GM23338 (cell line): ENCODE results near the gene SOX13. TPM values are rescaled to one million over a fixed set of nuclear protein-coding genes. Genes with fewer than 3 reads are reported as not detected.

ENCODE experiments used
- ATAC-seq: fragments of 200-7000 bp; cut with Tn5 transposase; 3 replicates; pipeline ENCODE4 v1.9.1; 2020
- DNase-seq: peaks from one replicate; pipeline ENCODE4 v3.0.0-alpha.2; 2015; ENCODE audit warnings: low spot score
- H2AFZ ChIP-seq: fragments of 200-600 bp; sonication (generic); 2 replicates; pipeline ENCODE4 v1.8.0; 2016; ENCODE audit warnings: antibody characterized with exemption, mild to moderate bottlenecking, moderate library complexity
- H3F3A ChIP-seq: fragments of 200-600 bp; sonication (generic); replicated peaks from 2 replicates; pipeline ENCODE4 v1.8.0; 2017; ENCODE audit warnings: antibody characterized with exemption, mixed run types, low read depth
- H3K27ac ChIP-seq: fragments of 200-600 bp; sonication (generic); 2 replicates; pipeline ENCODE4 v1.6.1; 2016; ENCODE audit warnings: low read depth
- H3K27me3 ChIP-seq: fragments of 200-600 bp; sonication (generic); 2 replicates; pipeline ENCODE4 v1.8.0; 2016; ENCODE audit warnings: mild to moderate bottlenecking, mixed run types, moderate library complexity; ENCODE audit not compliant: insufficient read depth
- H3K36me3 ChIP-seq: fragments of 200-600 bp; sonication (generic); 2 replicates; pipeline ENCODE4 v1.8.0; 2016; ENCODE audit warnings: mild to moderate bottlenecking; ENCODE audit not compliant: insufficient read depth
- H3K4me1 ChIP-seq: fragments of 200-600 bp; sonication (generic); 2 replicates; pipeline ENCODE4 v1.8.0; 2016; ENCODE audit warnings: mild to moderate bottlenecking, moderate library complexity; ENCODE audit not compliant: insufficient read depth
- H3K4me2 ChIP-seq: fragments of 200-600 bp; sonication (generic); 2 replicates; pipeline ENCODE4 v1.7.1; 2017; ENCODE audit warnings: mixed run types
- H3K4me3 ChIP-seq: fragments of 200-600 bp; sonication (generic); 2 replicates; pipeline ENCODE4 v1.6.1; 2016; ENCODE audit warnings: mixed run types
- H3K79me2 ChIP-seq: fragments of 200-600 bp; sonication (generic); replicated peaks from 2 replicates; pipeline ENCODE4 v1.8.0; 2017; ENCODE audit warnings: mild to moderate bottlenecking; ENCODE audit not compliant: insufficient read depth
- H3K9me2 ChIP-seq: fragments of 200-600 bp; sonication (generic); 2 replicates; pipeline ENCODE4 v1.8.0; 2017; ENCODE audit not compliant: insufficient read depth
- H4K20me1 ChIP-seq: fragments of 200-600 bp; sonication (generic); replicated peaks from 2 replicates; pipeline ENCODE4 v1.8.0; 2017; ENCODE audit warnings: mild to moderate bottlenecking; ENCODE audit not compliant: insufficient read depth
- H3K27ac Mint-ChIP-seq: 2 replicates; pipeline ENCODE4 v1.8.0; 2020; ENCODE audit warnings: inconsistent platforms, mild to moderate bottlenecking, moderate library complexity, mixed read lengths
- H3K27me3 Mint-ChIP-seq: 3 replicates; pipeline ENCODE4 v1.8.0; 2022; ENCODE audit warnings: low read depth, mild to moderate bottlenecking, moderate library complexity, mixed read lengths, inconsistent platforms; ENCODE audit not compliant: insufficient read depth, poor library complexity
- H3K36me3 Mint-ChIP-seq: 3 replicates; pipeline ENCODE4 v1.8.0; 2021; ENCODE audit warnings: low read depth, mild to moderate bottlenecking, inconsistent platforms, moderate library complexity, mixed read lengths
- H3K4me1 Mint-ChIP-seq: 3 replicates; pipeline ENCODE4 v1.8.0; 2020; ENCODE audit warnings: mild to moderate bottlenecking, inconsistent platforms, mixed read lengths
- H3K4me3 Mint-ChIP-seq: 3 replicates; pipeline ENCODE4 v1.8.0; 2021; ENCODE audit warnings: moderate library complexity, mild to moderate bottlenecking, inconsistent platforms, mixed read lengths
- H3K9me3 Mint-ChIP-seq: 3 replicates; pipeline ENCODE4 v1.8.0; 2020; ENCODE audit warnings: moderate library complexity, mild to moderate bottlenecking, inconsistent platforms, mixed read lengths
- CREB1 ChIP-seq: fragments of 250-450 bp; sonication (Bioruptor Pico); IDR thresholded peaks from 2 replicates; pipeline ENCODE4 v1.5.0; 2020; ENCODE audit warnings: low read depth, mild to moderate bottlenecking, moderate library complexity
- CTCF ChIP-seq, 2 experiments: fragments of 200-600 bp in 1 of 2; sonication (generic) in 1 of 2; conservative IDR thresholded peaks; 2 replicates each; pipeline versions ENCODE4 v1.5.1 to v1.6.1; 2016 to 2017; ENCODE audit warnings: antibody characterized with exemption in 2 of 2, low read depth in 2 of 2, mild to moderate bottlenecking in 2 of 2, moderate library complexity in 1 of 2
- ETS1 ChIP-seq: IDR thresholded peaks from 2 replicates; pipeline ENCODE4 v1.6.1; 2016; ENCODE audit warnings: antibody characterized with exemption
- EZH2 ChIP-seq: fragments of 200-600 bp; sonication (generic); IDR thresholded peaks from one replicate; pipeline ENCODE4 v1.8.0; 2017; ENCODE audit warnings: antibody characterized with exemption, mild to moderate bottlenecking, low read depth; ENCODE audit not compliant: unreplicated experiment
- EZH2phosphoT487 ChIP-seq: fragments of 200-600 bp; sonication (generic); IDR thresholded peaks from one replicate; pipeline ENCODE4 v1.8.1; 2018; ENCODE audit warnings: antibody characterized with exemption; ENCODE audit not compliant: unreplicated experiment
- JUNB ChIP-seq: IDR thresholded peaks from one replicate; pipeline ENCODE4 v1.6.1; 2016; ENCODE audit warnings: antibody characterized with exemption; ENCODE audit not compliant: unreplicated experiment
- POLR2AphosphoS5 ChIP-seq: IDR thresholded peaks from 2 replicates; pipeline ENCODE4 v1.6.1; 2016; ENCODE audit warnings: antibody characterized with exemption, low read depth
- REST ChIP-seq: IDR thresholded peaks from one replicate; pipeline ENCODE4 v1.6.1; 2018; ENCODE audit warnings: antibody characterized with exemption; ENCODE audit not compliant: unreplicated experiment
- ZNF114 ChIP-seq: fragments of 250-450 bp; sonication (Bioruptor Pico); IDR thresholded peaks from 2 replicates; pipeline ENCODE4 v1.5.0; 2020; ENCODE audit warnings: mild to moderate bottlenecking, moderate library complexity
- ZNF331 ChIP-seq: fragments of 250-450 bp; sonication (Bioruptor Pico); IDR thresholded peaks from 2 replicates; pipeline ENCODE4 v1.5.0; 2020; ENCODE audit warnings: low read depth, mild to moderate bottlenecking, moderate library complexity
- ZNF462 ChIP-seq: fragments of 250-450 bp; sonication (Bioruptor Pico); IDR thresholded peaks from 2 replicates; pipeline ENCODE4 v1.5.0; 2020; ENCODE audit warnings: mild to moderate bottlenecking, moderate library complexity
- polyA plus RNA-seq: library from polyadenylated mRNA; unstranded; fragments of >200 nt; fragmentation: Nextera tagmentation; extraction: Ambion mirVana; gene quantifications from 2 replicates; pipeline ENCODE4 v1.2.1, GENCODE V29; 2016
- total RNA-seq: library from RNA; depleted of rRNA; stranded (reverse); fragments of >200 nt; shearing (Covaris generic); gene quantifications from 2 replicates; pipeline ENCODE4 v1.2.3, GENCODE V29; 2014

SOX13 gene
- total and polyA plus RNA-seq, 2 experiments from 2014 or later, result 28.6 to 123 TPM

- no peak for TF ChIP-seq CTCF (conservative IDR thresholded peaks at IDR 0.05; ENCODE audit: low read depth in 2 of 2)
- TF ChIP-seq CREB1 (CRISPR knock-in tag), result no peak
- TF ChIP-seq EZH2, result no peak
These were observed 96.9 kb downstream of the SOX13 start (continued) for GRCh38 chr1:204169858-204170257.

GRCh38 chr1:204170494-204171155 lies 97.7 kb downstream of the SOX13 start:
- Mint-ChIP-seq H3K4me1 (no peaks in the 10 kb centered on the region), H3K9me3 (peaks cover 38% of the 10 kb centered on the region), H3K27ac (no peak overlapping the region), H3K36me3 (peaks cover 8% of the 10 kb centered on the region; the same call in 2 of the 3 replicates), H3K27me3 (peaks cover under 1% of the 10 kb centered on the region), H3K4me3 (no peak overlapping the region)
- Histone ChIP-seq H4K20me1 (no peaks in the 10 kb centered on the region), H3K79me2 (no peaks in the 10 kb centered on the region), H2AFZ (no peak overlapping the region), H3K27me3 (no peaks in the 10 kb centered on the region), H3K4me3 (no peak overlapping the region), H3K27ac (no peak overlapping the region), H3K4me1 (no peaks in the 10 kb centered on the region), H3F3A (no peaks in the 10 kb centered on the region), H3K9me2 (0 out of 2 replicates have a peak, but pooled peaks cover 5% of the 10 kb centered on the region), H3K36me3 (0 out of 2 replicates have a peak, but pooled peaks cover 5% of the 10 kb centered on the region), H3K4me2 (no peak overlapping the region)
- ATAC-seq (no peak), DNase-seq (no peak)
- TF ChIP-seq REST (no peak), JUNB (no peak), ZNF114 (no peak), EZH2 (no peak), POLR2AphosphoS5 (no peak), EZH2phosphoT487 (no peak), ZNF462 (CRISPR knock-in tag) (no peak), ZNF331 (CRISPR knock-in tag) (no peak), ETS1 (no peak)
